Glomerular endothelial cell (primary cell): ENCODE measurements around the gene GNA14. TPM values are rescaled to one million over a fixed set of nuclear protein-coding genes. Genes with fewer than 3 reads are reported as not detected.
A peak's percentile ranks its signal among the peaks of the same experiment; 100 is the strongest.

ENCODE experiments used
- DNase-seq: peaks from one replicate; pipeline ENCODE4 v3.0.0-alpha.2; 2011; ENCODE audit warnings: low read depth, low spot score; ENCODE audit errors: extremely low read depth
- total RNA-seq: library from RNA; depleted of rRNA; stranded (reverse); fragments of >200 nt; gene quantifications from 2 replicates; pipeline ENCODE4 v1.2.3, GENCODE V29; 2015

Gene GNA14
- total RNA-seq, 1 donor from 2014 or later, result 43.6 TPM

- DNase-seq, result no peak
Measured at GRCh38 chr9:77543131-77543822, 104.8 kb downstream of the GNA14 start.

GRCh38 chr9:77541600-77541999 lies 106.5 kb downstream of the GNA14 start:
- no peak for DNase-seq

- no peak for DNase-seq
Measured at GRCh38 chr9:77541055-77541454, 107.1 kb downstream of the GNA14 start.

GRCh38 chr9:77534376-77535057 lies 113.6 kb downstream of the GNA14 start:
- DNase-seq, result peak; percentile 12

- DNase-seq, result no peak
Measured at GRCh38 chr9:77533671-77534070, 114.5 kb downstream of the GNA14 start.

GRCh38 chr9:77532607-77533006 lies 115.5 kb downstream of the GNA14 start:
- DNase-seq, result no peak

GRCh38 chr9:77531400-77531799 lies 116.7 kb downstream of the GNA14 start:
- no peak for DNase-seq

- no peak for DNase-seq
Measured at GRCh38 chr9:77523891-77524290, 124.2 kb downstream of the GNA14 start.

GRCh38 chr9:77521091-77521490 lies 127.0 kb downstream of the GNA14 start:
- DNase-seq, result no peak

GRCh38 chr9:77518688-77519087 lies 129.4 kb downstream of the GNA14 start:
- DNase-seq, result no peak

GRCh38 chr9:77516781-77517180 lies 131.3 kb downstream of the GNA14 start:
- DNase-seq, result no peak

GRCh38 chr9:77514886-77515711 lies 133.0 kb downstream of the GNA14 start:
- DNase-seq, result peak; percentile 97

- no peak for DNase-seq
Measured at GRCh38 chr9:77513457-77513856, 134.7 kb downstream of the GNA14 start.

- no peak for DNase-seq
Measured at GRCh38 chr9:77512876-77513275, 135.2 kb downstream of the GNA14 start.

- no peak for DNase-seq
Measured at GRCh38 chr9:77511525-77511924, 136.6 kb downstream of the GNA14 start.

- no peak for DNase-seq
Measured at GRCh38 chr9:77510666-77511065, 137.5 kb downstream of the GNA14 start.

GRCh38 chr9:77508396-77508795 lies 139.7 kb downstream of the GNA14 start:
- no peak for DNase-seq

GRCh38 chr9:77507212-77507961 lies 140.7 kb downstream of the GNA14 start:
- DNase-seq, result no peak

- no peak for DNase-seq
Measured at GRCh38 chr9:77505232-77505631, 142.9 kb downstream of the GNA14 start.

- DNase-seq, result no peak
Measured at GRCh38 chr9:77502568-77502967, 145.6 kb downstream of the GNA14 start.

- DNase-seq, result no peak
Measured at GRCh38 chr9:77498891-77499290, 149.2 kb downstream of the GNA14 start.
